ENCODE results near the gene DQX1. TPM values are rescaled to one million over a fixed set of nuclear protein-coding genes. Genes with fewer than 3 reads are reported as not detected.

The DQX1 gene
- total RNA-seq, 1 donor from 2014 or later = 0.68 TPM

GRCh38 chr2:74532222-74532621 lies 6.2 kb upstream of the DQX1 start:
- H3K27me3 Mint-ChIP-seq = no peaks in the 10 kb centered on the region
- peak overlapping the region; percentile 96 for H3K4me3 Mint-ChIP-seq
- intact Hi-C loops (cut with micrococcal nuclease) = loop anchor here (2.0 kb wide), 1 partner anchor 281 kb away; no protein-coding TSS in a partner anchor
- peaks cover 37% of the 10 kb centered on the region for H3K36me3 Mint-ChIP-seq (ENCODE audit: low read depth)
- peak overlapping the region; percentile 2 for H3K27ac Mint-ChIP-seq
- peaks cover 26% of the 10 kb centered on the region for H3K4me1 Mint-ChIP-seq
- no peaks in the 10 kb centered on the region for H3K9me3 Mint-ChIP-seq
- DNase-seq = peak; percentile 79

- Mint-ChIP-seq H3K27ac (peak overlapping the region; percentile 92), H3K9me3 (no peaks in the 10 kb centered on the region), H3K4me1 (peaks cover 29% of the 10 kb centered on the region), H3K4me3 (peak overlapping the region; percentile 96), H3K36me3 (ENCODE audit: low read depth) (peaks cover 43% of the 10 kb centered on the region), H3K27me3 (no peaks in the 10 kb centered on the region)
- intact Hi-C loops (cut with micrococcal nuclease) = loop anchor here (2.0 kb wide), 1 partner anchor 281 kb away; no protein-coding TSS in a partner anchor
- no peak for DNase-seq
These were observed 5.6 kb upstream of the DQX1 start for GRCh38 chr2:74531666-74532065.

- peak; percentile 85 for DNase-seq
- Mint-ChIP-seq H3K4me3 (peak overlapping the region; percentile 96), H3K36me3 (ENCODE audit: low read depth) (peaks cover 53% of the 10 kb centered on the region), H3K9me3 (no peaks in the 10 kb centered on the region), H3K4me1 (peaks cover 35% of the 10 kb centered on the region), H3K27me3 (no peaks in the 10 kb centered on the region), H3K27ac (peak overlapping the region; percentile 92)
- intact Hi-C loops (cut with micrococcal nuclease) = loop anchor here (1.0 kb wide), 1 partner anchor 19 kb away; no protein-coding TSS in a partner anchor
These were observed 4.5 kb upstream of the DQX1 start for GRCh38 chr2:74530239-74531187.

GRCh38 chr2:74529357-74530238 lies 3.6 kb upstream of the DQX1 start, which contains the start of the genes AUP1 and HTRA2:
TSS of gene AUP1 (minus strand) at chr2:74529706. CDS start at chr2:74529629, 77 bp downstream.
TSS of gene HTRA2 (plus strand) at chr2:74529933. CDS start at chr2:74530007, 74 bp downstream.
- no peaks in the 10 kb centered on the region for H3K9me3 Mint-ChIP-seq
- intact Hi-C loops (cut with micrococcal nuclease) = loop anchor here (1.0 kb wide), 9 partner anchors 12 to 429 kb away; partner anchors contain the start of genes DOK1, INO80B, MRPL53 and POLE4
- no peaks in the 10 kb centered on the region for H3K27me3 Mint-ChIP-seq
- H3K36me3 Mint-ChIP-seq (ENCODE audit: low read depth) = peaks cover 58% of the 10 kb centered on the region
- H3K27ac Mint-ChIP-seq = peak within 1 kb of the TSS; percentile 96
- peaks cover 35% of the 10 kb centered on the region for H3K4me1 Mint-ChIP-seq
- peak within 1 kb of the TSS; percentile 96 for H3K4me3 Mint-ChIP-seq
- peak; percentile 97 for DNase-seq

GRCh38 chr2:74528600-74529356 lies 2.7 kb upstream of the DQX1 start:
- DNase-seq = no peak
- Mint-ChIP-seq H3K9me3 (no peaks in the 10 kb centered on the region), H3K4me1 (peaks cover 35% of the 10 kb centered on the region), H3K4me3 (peak overlapping the region; percentile 96), H3K36me3 (ENCODE audit: low read depth) (peaks cover 56% of the 10 kb centered on the region), H3K27me3 (no peaks in the 10 kb centered on the region), H3K27ac (peak overlapping the region; percentile 96)
- intact Hi-C loops (cut with micrococcal nuclease) = loop anchor here (1.0 kb wide), 8 partner anchors 11 to 430 kb away; partner anchors contain the start of genes DOK1, INO80B, MRPL53 and POLE4

- Mint-ChIP-seq H3K27ac (no peak overlapping the region), H3K27me3 (no peaks in the 10 kb centered on the region), H3K9me3 (no peaks in the 10 kb centered on the region), H3K4me3 (peak overlapping the region; percentile 96), H3K4me1 (peaks cover 38% of the 10 kb centered on the region), H3K36me3 (ENCODE audit: low read depth) (peaks cover 55% of the 10 kb centered on the region)
- intact Hi-C loops (cut with micrococcal nuclease) = no loop called here
- DNase-seq = no peak
These were observed 1.7 kb upstream of the DQX1 start for GRCh38 chr2:74527741-74528140.

- intact Hi-C loops (cut with micrococcal nuclease) = no loop called here
- Mint-ChIP-seq H3K9me3 (no peaks in the 10 kb centered on the region), H3K36me3 (ENCODE audit: low read depth) (peaks cover 46% of the 10 kb centered on the region), H3K27ac (no peak overlapping the region), H3K4me3 (peak overlapping the region; percentile 43), H3K27me3 (peaks cover under 1% of the 10 kb centered on the region), H3K4me1 (peaks cover 33% of the 10 kb centered on the region)
- DNase-seq = no peak
These were observed 709 bp upstream of the DQX1 start for GRCh38 chr2:74526649-74527230.

GRCh38 chr2:74524955-74525716 lies 895 bp downstream of the DQX1 start:
- DNase-seq = no peak
- H3K27ac Mint-ChIP-seq = no peak overlapping the region
- H3K9me3 Mint-ChIP-seq = no peaks in the 10 kb centered on the region
- peaks cover 39% of the 10 kb centered on the region for H3K36me3 Mint-ChIP-seq (ENCODE audit: low read depth)
- no peak overlapping the region for H3K4me3 Mint-ChIP-seq
- H3K4me1 Mint-ChIP-seq = peaks cover 22% of the 10 kb centered on the region
- H3K27me3 Mint-ChIP-seq = peaks cover 12% of the 10 kb centered on the region
- intact Hi-C loops (cut with micrococcal nuclease) = no loop called here

- no peaks in the 10 kb centered on the region for H3K9me3 Mint-ChIP-seq
- no peak overlapping the region for H3K27ac Mint-ChIP-seq
- intact Hi-C loops (cut with micrococcal nuclease) = no loop called here
- no peak overlapping the region for H3K4me3 Mint-ChIP-seq
- peaks cover 21% of the 10 kb centered on the region for H3K27me3 Mint-ChIP-seq
- DNase-seq = no peak
- H3K4me1 Mint-ChIP-seq = peaks cover 22% of the 10 kb centered on the region
- peaks cover 37% of the 10 kb centered on the region for H3K36me3 Mint-ChIP-seq (ENCODE audit: low read depth)
These were observed 2.0 kb downstream of the DQX1 start for GRCh38 chr2:74524005-74524404.

- H3K27me3 Mint-ChIP-seq = peaks cover 36% of the 10 kb centered on the region
- no peak overlapping the region for H3K27ac Mint-ChIP-seq
- intact Hi-C loops (cut with micrococcal nuclease) = no loop called here
- H3K4me1 Mint-ChIP-seq = peaks cover 18% of the 10 kb centered on the region
- no peaks in the 10 kb centered on the region for H3K9me3 Mint-ChIP-seq
- H3K36me3 Mint-ChIP-seq (ENCODE audit: low read depth) = peaks cover 24% of the 10 kb centered on the region
- no peak overlapping the region for H3K4me3 Mint-ChIP-seq
- DNase-seq = no peak
These were observed 3.5 kb downstream of the DQX1 start for GRCh38 chr2:74522516-74522915.

- peaks cover 19% of the 10 kb centered on the region for H3K4me1 Mint-ChIP-seq
- H3K27me3 Mint-ChIP-seq = peaks cover 77% of the 10 kb centered on the region
- H3K27ac Mint-ChIP-seq = no peak overlapping the region
- intact Hi-C loops (cut with micrococcal nuclease) = loop anchor here (1.0 kb wide), 1 partner anchor 13 kb away; the partner anchor contains the start of genes AUP1 and HTRA2
- peaks cover 9% of the 10 kb centered on the region for H3K36me3 Mint-ChIP-seq (ENCODE audit: low read depth)
- no peak for DNase-seq
- peak overlapping the region; percentile 79 for H3K4me3 Mint-ChIP-seq
- H3K9me3 Mint-ChIP-seq = peaks cover 7% of the 10 kb centered on the region
These were observed 9.4 kb downstream of the DQX1 start for GRCh38 chr2:74516650-74517049.
